H1 (cell line): Measurements from ENCODE around the gene ROBO2. TPM values are rescaled to one million over a fixed set of nuclear protein-coding genes. Genes with fewer than 3 reads are reported as not detected.

Experiments
- CHD7 ChIP-seq: fragments of 300-600 bp; sonication (generic); IDR thresholded peaks from 2 replicates; pipeline ENCODE4 v1.7.1; 2012; ENCODE audit warnings: low read length, moderate library complexity, mild to moderate bottlenecking, inconsistent platforms; ENCODE audit not compliant: insufficient replicate concordance
- JUN ChIP-seq: IDR thresholded peaks from 2 replicates; pipeline ENCODE4 v1.6.1; 2011; ENCODE audit warnings: low read depth, mild to moderate bottlenecking, improper control_type of control experiment, low read length
- MAFK ChIP-seq: IDR thresholded peaks from 2 replicates; pipeline ENCODE4 v1.6.1; 2012; ENCODE audit warnings: low read depth, mild to moderate bottlenecking, improper control_type of control experiment, low read length
- RFX5 ChIP-seq: IDR thresholded peaks from 2 replicates; pipeline ENCODE4 v1.6.1; 2011; ENCODE audit warnings: low read depth, low read length, improper control_type of control experiment, borderline replicate concordance
- polyA plus RNA-seq, 7 experiments: library from polyadenylated mRNA; depleted of rRNA in 3 of 7; stranded (reverse) in 5 of 7; unstranded in 2 of 7; fragments of >200 nt in 5 of 7; fragments of 200-250 nt in 2 of 7; gene quantifications; 1 replicate in 5 of 7; 2 replicates in 1 of 7; 4 replicates in 1 of 7; pipeline versions ENCODE4 v1.2.1 to v1.2.3, GENCODE V29; 2011 to 2013; ENCODE audit warnings: missing spikeins in 2 of 7, mixed read lengths in 2 of 7
- total RNA-seq: library from RNA; stranded (reverse); fragmentation: NEBNext Ultra II Directional; extraction: Animal tissue kit (Norgen Biotek cat#: 25700); gene quantifications from 2 replicates; pipeline ENCODE4 v1.2.1, GENCODE V29; 2021

The ROBO2 gene
- total and polyA plus RNA-seq, 2 of the 8 experiments (the other 6 are each of a cell fraction or from before 2014, with no cell fraction given) = 1.5 to 2.9 TPM

GRCh38 chr3:77329116-77329515 is 289.2 kb downstream of the ROBO2 start (continued):
- TF ChIP-seq CHD7 (no peak), MAFK (no peak), RFX5 (no peak), JUN (no peak)
- TF ChIP-seq, all 59 proteins: peak for 0
